ENCODE data around the gene PRR3.

PRR3 gene

GRCh38 chr6:30568245-30568644 lies 11.2 kb downstream of the PRR3 start:
- no peak for TF ChIP-seq CTCF (conservative IDR thresholded peaks at IDR 0.05; ENCODE audit: low read depth, low read length)
- no peak overlapping the region for H3K4me3 ChIP-seq (ENCODE audit: low read depth, low read length)
- no peak for DNase-seq (ENCODE audit: low read depth)

- TF ChIP-seq CTCF (conservative IDR thresholded peaks at IDR 0.05; ENCODE audit: low read depth, low read length) = no peak
- H3K4me3 ChIP-seq (ENCODE audit: low read depth, low read length) = peak overlapping the region; percentile 79
- DNase-seq (ENCODE audit: low read depth) = no peak
These were observed 13.2 kb downstream of the PRR3 start for GRCh38 chr6:30570263-30570662.

- H3K4me3 ChIP-seq (ENCODE audit: low read depth, low read length) = peak overlapping the region; percentile 79
- DNase-seq (ENCODE audit: low read depth) = no peak
- no peak for TF ChIP-seq CTCF (conservative IDR thresholded peaks at IDR 0.05; ENCODE audit: low read depth, low read length)
These were observed 13.6 kb downstream of the PRR3 start for GRCh38 chr6:30570740-30571074.

GRCh38 chr6:30571075-30571761 lies 14.1 kb downstream of the PRR3 start, which contains the start of gene ABCF1:
Gene ABCF1 (plus strand): TSS chr6:30571442. CDS start chr6:30571488, 46 bp downstream.
- H3K4me3 ChIP-seq (ENCODE audit: low read depth, low read length) = peak within 1 kb of the TSS; percentile 79
- TF ChIP-seq CTCF (conservative IDR thresholded peaks at IDR 0.05; ENCODE audit: low read depth, low read length) = no peak
- peak; percentile 98 for DNase-seq (ENCODE audit: low read depth)

- no peak for TF ChIP-seq CTCF (conservative IDR thresholded peaks at IDR 0.05; ENCODE audit: low read depth, low read length)
- DNase-seq (ENCODE audit: low read depth) = no peak
- H3K4me3 ChIP-seq (ENCODE audit: low read depth, low read length) = peak overlapping the region; percentile 79
These were observed 14.6 kb downstream of the PRR3 start for GRCh38 chr6:30571762-30572082.

GRCh38 chr6:30572148-30572547 lies 15.1 kb downstream of the PRR3 start:
- no peak for DNase-seq (ENCODE audit: low read depth)
- H3K4me3 ChIP-seq (ENCODE audit: low read depth, low read length) = peak overlapping the region; percentile 79
- no peak for TF ChIP-seq CTCF (conservative IDR thresholded peaks at IDR 0.05; ENCODE audit: low read depth, low read length)

GRCh38 chr6:30573113-30573512 lies 16.0 kb downstream of the PRR3 start:
- TF ChIP-seq CTCF (conservative IDR thresholded peaks at IDR 0.05; ENCODE audit: low read depth, low read length) = no peak
- H3K4me3 ChIP-seq (ENCODE audit: low read depth, low read length) = no peak overlapping the region
- DNase-seq (ENCODE audit: low read depth) = no peak
